Stimulated activated CD8-positive, alpha-beta memory T cell treated with anti-CD3 and anti-CD28 coated beads, Interleukin-7, amount 100 ng/mL, for 1 hour (primary cell): Measurements from ENCODE around the gene VAPB.

ENCODE experiments used
- DNase-seq, 2 donors: peaks; one replicate each; pipeline ENCODE4 v3.0.0-alpha.2; 2020; ENCODE audit warnings: low read depth in 2 of 2

Gene VAPB

DNA sequence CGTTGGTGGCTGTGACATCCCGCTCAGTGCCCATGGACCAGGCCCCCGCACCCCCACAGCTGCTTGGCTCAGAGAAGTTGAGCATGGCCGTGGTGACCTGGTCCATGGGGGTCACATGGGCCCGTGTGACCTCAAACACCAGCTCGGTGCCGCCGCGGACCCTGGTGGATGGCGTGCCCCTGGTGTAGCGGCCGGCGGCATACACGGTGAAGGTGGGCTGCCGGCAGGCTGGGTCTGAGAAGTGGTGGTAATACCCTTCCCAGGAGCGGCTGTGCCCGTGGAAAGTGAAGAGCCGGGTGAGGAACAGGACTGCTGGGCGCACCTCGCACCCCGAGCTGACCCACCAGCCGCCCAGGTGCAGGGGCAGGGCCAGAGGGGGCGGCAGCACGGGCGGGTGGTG lies 72.1 kb downstream of the VAPB start:
- no peak for DNase-seq

DNA sequence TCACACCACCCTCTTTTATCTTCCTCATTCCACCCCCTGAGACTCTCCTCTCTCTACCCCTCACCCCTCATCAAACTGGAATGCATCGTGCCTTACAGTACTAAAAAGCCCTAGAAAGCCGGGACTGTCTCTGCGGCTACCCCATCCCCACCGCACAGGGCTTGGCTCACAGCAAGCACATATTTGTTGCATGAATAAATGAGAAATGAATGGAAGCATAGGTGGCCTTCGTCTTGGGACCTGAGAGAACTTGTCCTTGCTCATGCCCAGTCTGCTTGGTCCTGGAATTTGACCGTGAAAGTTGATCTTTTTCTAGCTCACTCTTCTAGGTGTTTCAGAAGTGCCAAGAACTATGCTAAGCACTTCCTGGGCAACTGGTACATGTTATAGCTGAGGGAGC lies 72.9 kb downstream of the VAPB start:
- DNase-seq: no peak

DNA sequence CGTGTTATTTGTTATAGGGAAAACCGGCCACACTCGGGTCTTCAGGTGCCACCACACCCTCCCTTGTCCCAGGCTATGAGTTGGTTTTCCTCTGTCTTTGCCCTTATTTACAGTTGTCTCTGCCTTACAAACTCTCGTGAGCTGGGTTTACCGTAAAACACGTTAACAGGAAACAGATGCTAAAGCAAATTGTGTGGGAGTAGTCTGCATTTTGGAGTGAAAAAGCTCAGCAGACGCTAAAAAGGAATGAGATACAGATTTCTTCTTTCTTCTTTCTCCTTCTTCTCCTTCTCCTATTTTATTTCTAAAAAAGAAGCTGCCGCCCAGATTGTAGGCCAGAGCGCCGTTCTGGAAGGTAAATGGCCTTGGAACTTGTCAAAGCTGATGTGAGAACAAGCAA lies 74.2 kb downstream of the VAPB start:
- no peak for DNase-seq

DNA sequence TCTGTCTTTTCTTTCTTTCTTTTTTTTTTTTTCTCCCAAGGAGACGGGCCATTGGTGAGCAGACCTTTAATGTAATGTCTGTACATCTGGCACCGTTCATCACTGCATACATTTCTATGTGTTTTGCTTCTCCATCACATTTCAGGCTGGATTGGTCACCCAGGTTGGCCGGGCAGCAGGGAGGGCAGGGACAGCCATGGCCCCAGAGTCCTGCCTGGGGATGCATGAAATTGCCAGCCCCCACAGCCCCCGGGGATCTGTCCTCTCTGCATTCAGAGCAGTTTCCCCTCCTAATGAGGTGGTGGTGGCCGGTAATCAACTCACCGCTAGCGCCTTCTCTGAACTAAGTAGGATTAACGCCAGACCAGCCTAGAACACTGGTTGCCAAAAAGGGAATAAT lies 75.8 kb downstream of the VAPB start:
- DNase-seq: no peak

DNA sequence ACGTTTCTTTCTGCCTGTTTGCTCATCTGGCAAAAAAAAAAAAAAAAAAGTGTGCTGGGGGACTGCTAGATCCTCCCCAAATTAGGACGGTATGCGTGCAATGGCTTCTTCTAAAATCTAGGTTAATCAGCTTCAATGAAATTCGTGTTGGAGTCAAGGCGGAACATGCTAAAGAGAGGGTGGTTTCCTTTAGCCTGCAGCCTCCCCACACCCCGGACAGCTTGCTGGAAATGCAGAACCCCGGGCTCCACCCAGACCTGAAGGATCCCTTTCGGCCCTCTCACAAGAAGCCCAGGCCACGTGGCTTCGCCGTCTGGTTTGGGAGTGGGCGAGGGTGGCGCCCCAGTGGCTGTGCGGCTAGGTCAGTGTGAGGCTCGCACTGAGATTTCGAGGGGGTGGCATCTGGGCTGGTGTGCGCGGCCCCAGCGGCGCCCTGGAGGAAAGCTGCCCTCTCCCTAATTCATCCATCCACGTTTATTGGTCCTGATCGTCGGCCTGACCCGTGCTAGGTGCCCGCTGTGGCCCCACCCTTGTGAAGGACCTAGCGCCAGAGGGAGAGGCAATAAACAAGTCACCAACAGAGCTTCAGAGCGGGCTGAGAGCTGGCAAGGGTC lies 77.2 kb downstream of the VAPB start:
- DNase-seq: no peak

DNA sequence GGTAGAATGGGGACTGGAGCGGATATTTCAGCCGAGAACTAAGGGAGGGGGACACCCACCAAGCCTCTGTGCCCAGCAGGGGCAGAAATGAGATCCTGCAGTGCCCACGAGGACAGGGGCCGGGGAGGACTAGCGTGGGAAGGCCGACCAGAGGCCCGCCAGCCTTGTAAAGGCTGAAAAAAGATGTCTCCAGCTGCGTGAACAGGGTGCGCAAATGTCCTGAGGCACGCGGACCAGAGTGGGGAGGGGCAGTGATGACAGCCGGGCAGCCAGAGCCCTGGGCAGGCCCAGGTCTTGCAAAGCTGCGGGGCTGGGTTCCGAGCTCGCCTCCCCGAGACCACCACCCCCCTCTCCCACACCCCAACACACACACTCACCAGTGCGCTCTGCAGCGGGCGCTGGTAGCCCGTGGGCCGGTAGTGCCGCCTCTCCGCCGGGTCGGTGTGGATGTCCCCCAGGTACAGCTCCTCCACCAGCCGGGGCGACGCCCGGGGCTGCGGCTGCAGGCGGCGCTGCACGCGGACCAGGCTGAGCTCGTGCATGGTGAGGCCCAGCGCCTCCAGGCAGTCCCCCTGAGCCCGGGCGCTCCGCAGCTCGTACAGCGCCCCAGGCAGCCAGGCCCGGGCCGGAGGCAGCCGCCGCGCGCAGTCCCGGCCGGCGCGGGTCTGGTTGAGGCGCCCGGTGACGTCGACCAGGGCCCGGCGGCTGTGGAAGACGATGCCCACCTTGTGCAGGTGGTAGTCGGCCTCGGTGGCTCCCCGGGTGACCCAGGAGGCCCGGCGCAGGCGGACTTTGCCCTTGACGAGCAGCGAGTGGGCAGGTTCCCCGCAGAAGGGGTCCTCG lies 77.9 kb downstream of the VAPB start:
- no peak for DNase-seq

DNA sequence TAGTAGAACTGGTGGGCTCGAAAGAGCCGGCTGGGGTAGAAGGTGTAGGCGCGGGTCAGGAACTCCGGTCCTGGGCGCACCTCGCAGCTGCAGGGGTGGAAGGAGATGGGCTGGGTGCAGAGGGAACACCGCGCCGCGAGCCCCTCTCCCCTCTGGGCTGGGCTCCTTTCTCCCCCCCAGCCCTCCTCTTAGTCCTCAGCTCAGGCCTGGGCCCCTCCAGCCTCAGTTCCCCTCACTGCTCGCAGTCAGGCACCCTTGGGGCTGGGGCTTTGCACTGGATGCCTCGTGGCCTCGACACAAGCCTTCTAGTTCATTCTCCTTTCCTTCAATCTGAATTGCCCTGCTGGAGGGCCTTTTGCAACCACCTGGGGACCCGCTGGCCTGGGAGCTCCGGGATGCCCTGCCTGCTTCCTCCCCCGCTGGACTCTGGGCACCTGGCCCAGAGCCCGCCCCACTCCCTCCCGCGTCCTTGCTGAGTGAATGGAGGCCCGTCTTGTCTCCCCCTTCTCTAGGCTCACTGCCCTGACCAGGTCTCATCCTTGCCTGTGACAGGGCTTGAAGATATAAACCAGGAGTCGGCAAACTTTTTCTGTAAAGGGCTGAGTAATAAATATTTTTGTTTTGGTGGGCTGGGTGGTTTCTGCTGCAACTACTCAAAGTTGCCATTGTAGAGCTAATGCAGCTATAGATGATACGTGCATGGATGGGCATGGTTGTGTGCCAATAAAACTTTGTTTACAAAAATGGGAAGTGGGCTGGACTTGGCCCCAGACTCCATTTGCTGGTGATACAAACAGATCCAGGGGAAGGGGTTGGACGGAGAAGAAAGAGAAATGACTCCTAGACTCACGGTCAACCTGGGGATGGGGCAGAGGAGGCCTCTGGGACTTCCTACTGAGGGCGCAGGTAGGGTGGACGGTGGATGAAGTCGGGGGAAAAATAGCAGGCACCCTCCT lies 78.8 kb downstream of the VAPB start:
- no peak for DNase-seq

DNA sequence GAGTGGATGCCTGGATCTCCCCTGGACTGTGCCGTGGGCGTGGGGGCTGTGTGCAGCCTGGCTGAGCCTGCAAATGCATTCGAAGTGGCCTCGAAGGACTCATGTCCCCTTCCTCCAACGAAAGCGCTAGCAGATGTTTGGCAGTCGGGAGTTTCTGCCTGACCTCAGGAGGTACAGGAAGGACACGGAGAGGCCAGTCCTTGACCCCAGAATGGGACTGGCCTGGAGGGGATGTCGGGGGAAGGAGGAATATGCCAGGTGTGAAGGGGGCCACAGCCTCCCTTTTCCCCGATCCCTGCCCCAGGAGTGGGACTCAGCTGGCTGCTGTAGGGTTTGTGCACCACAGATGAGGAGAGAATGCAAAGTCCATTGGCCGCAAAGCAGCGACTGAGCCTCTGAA lies 80.6 kb downstream of the VAPB start:
- no peak for DNase-seq

DNA sequence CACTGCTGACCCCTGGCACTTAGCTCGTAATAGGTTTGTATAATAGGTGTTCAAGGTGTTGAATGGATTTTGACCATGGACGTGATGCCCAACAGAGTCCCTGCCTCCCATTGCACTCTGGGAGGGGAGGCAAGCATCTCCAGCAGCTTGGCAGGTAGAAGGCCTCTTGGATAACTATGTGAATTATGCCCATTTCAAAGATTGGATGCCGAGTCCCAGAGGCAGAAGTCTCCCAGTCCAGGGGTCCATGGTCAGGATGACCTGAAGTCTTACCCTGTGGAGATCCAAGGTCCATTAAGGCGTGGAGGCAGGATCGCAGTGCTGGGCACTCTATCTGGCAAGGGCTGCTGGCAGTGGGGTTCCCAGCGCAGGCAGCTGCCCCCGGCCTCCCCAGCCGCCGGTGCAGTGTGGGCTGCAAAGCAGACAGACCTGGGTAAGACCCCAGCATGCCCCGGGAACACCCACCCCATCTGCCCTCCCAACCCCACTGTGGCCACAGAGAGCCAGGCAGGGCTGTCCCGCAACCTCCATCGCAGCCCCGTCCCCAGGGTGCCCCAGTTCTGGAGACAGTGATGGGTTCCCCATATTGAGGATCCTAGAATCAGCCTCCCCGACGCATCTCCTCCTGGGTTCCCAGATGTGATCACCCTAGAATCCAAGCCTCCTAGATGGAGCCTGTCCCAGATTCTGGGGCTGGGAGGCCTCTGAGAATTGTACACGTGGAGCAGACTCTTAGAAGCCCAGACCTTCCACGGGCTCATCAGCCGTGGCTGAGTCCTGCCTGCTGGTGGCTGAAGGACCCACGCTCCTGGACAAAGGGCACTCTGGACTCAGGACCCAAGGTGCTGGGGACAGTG lies 81.5 kb downstream of the VAPB start:
- DNase-seq: no peak

DNA sequence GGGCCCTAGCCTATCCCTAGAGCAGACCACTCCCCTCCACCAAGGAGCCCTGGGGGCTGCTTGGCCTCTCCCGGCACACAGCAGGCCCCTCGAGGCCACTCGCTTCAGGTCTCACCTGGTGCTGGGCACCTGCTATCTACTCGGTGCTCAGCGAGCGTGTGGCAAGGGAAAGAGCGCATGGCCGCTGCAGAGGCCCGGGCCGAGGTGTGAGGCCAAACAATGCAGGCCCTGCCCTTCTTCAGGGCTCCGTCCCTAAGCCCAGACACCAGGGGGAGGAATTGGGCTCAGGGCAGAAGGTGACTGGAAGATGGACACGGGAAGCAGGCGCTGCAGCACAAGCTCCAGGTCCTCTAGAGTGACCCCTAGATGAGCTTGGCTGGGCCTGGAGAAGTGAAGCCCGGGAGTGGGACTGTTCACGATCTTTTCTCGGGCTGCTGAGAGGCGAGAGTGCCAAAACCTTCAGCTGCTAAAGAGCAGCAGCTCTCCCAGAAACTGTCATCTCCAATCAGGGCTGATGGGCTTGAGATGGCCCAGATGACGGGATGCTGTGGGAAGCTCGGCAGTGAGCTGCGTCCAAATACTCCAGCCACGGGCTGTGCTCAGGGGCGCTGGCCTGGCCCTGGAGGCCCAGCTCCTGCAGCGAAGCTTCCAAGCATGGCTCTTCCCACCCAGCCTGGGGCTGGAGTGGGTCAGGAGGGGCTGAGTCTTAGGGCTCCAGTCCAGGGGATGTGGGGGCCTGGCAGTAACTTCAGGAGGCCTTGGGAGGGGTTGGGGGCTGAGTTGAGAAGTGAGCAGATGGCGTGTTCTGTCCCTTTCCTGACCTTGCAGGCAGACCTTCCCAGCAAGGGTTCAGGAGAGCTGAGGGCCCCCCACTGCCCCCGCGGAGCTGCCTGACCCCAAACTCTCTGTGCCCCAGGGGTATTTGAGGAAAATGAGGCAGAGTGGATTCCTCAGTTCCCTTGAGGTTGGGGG lies 82.5 kb downstream of the VAPB start:
- DNase-seq: no peak

DNA sequence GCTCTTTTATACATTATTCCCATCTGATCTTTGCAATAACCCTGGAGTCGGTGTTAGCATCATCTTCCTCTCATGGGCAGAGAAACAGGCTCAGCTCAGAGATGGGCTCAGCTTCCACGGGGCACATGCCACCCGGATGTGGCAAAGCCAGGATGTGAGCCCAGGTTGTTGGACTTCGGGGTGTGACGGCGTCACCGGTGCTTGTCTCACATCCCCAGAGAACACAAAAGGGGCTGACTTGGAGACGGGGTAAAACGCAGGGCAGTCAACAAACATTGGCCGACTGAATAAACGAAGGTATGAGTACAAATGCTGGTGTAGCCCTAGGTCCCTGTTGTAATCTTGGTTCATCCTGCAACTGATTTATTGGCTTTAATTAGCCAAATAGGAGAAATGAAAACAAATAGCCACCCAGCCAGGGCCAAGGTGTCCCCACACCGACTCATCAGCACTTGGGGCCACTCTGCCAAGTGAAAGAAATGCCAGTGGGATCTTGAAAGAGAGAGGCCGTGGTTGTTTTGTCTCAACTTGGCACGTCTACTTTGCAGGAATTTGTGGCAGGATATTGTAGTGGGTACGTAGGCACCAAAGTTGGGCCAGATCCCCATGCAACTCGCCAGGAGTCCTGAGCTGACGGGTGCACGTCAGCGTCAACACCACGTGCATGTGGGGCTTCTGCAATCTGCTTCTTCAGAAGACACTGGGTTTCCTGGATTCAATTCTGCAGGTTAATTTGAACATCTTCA lies 83.4 kb downstream of the VAPB start:
- DNase-seq: no peak

DNA sequence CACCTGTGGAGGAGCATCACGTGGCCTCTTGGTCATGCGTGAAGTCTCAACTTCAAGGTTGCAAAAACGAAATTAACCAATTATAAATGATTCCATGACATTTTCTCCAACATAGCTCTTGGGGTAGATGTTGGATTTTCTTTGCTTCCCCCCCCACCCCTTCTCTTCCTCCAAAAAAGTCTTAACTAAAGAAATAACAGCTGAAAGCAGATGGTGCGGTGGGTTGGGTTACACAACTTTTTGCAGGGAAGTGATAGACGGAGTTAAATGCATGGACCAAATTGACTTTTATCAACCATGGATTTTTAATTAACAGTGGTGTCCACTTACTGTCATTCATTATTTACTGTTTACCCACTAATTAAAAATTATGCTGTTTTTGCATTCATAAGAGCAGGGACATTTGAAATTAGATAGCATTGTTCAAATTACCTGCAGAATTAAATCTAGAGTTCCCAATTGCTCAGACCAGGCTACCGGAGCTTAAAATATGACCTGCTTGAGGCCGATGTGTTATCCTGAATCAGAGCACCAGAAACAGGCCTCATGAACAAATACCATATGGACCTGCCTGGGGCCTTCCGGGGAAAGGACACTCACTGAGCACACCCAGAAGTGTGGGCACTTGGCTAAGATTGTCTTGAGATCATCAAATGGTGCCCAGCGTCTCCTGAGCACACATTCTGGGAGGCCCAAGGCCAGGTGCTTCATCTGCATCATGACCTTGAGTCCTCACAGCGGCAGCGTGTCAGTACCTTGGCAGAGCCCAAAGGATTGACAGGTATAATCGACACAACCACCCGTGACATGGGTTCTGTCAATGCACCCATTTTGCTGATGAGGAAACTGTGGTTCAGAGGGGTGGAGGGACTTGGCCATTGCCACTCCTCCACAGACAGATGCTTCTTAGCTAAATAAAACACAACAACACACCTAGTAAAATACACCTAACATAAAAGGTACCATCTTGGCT lies 84.7 kb downstream of the VAPB start:
- no peak for DNase-seq

DNA sequence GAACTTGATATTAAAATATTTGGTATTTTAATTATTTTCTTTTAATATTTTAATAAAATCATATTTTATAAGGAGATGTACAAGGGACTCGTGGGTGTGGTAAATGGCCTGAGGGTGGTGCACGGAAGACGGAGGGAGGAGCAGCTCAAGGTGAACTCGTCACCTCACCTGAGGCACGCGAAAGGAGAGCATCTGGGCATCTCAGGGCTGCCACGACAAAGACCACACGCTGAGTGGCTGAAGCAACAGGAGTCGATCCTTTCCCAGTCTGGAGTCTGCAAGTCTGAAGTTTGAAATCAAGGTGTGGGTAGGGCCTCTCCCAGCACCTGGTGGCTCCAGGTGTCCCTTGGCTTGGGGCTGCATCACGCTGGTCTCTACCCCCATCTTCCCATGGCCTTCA lies 86.4 kb downstream of the VAPB start:
- DNase-seq: no peak

DNA sequence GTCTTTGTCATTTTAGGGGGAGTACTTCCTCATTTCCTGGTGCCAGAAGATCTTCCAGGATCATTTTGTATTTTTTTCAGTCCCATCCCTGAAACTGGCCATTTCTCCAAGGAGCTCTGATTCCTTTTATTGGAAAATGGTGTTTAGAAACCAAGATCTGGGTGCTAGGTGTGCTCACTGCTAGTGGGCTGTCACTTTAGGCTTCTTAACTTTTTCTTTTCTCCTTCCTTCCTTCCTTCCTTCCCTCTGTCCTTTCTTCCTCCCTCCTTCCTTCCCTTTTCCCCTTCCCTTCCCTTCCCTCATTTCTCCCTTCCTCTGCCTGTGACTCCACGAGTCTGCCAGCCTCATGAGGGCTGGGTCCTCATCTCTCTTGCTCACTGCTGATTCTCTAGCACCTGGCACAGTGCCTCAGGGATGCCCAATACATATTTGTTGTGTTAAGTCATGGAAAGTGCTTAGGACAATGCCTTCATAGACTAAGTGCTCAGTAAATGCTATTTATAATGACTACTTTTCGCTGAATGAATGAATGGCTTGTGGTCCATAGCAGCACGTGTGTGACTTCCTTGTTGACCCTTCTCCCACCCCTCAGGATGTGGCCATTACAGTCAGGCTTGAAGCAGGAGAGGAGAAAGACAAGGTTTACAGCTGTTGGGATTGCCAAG lies 89.2 kb downstream of the VAPB start:
- no peak for DNase-seq

DNA sequence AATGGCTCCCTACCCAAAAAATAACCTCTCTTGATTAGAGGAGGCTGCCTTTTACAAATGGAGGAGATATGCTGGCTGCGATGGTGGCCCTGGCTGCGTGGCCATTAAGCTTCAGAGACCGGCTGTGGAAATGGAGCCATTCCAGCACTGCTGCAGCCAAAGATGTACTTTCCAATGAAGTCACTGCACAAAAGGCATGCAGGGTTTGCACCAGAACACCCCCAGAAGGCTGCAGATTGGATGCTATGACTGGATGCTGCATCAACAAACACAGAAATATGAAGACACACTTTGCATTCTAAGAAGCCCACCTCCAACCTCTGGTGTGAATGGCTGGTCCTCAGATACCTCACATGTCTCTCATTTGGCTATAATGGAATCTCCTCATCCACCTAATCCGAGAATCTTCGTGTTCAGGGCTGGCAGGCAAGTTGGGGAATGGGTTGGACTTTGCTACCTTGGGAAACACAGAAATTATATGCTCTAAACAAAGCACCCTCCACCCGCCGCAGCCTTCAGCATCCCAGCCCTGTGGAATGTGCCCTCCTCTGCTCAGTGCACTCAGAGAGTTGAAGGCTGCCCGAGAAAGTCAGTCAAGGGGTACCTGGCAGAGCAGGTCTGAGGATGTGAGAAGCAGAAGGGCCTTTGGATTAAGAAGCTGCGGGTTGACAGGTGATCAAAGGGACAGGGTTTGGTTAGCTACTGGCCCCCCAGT lies 90.9 kb downstream of the VAPB start:
- no peak for DNase-seq

DNA sequence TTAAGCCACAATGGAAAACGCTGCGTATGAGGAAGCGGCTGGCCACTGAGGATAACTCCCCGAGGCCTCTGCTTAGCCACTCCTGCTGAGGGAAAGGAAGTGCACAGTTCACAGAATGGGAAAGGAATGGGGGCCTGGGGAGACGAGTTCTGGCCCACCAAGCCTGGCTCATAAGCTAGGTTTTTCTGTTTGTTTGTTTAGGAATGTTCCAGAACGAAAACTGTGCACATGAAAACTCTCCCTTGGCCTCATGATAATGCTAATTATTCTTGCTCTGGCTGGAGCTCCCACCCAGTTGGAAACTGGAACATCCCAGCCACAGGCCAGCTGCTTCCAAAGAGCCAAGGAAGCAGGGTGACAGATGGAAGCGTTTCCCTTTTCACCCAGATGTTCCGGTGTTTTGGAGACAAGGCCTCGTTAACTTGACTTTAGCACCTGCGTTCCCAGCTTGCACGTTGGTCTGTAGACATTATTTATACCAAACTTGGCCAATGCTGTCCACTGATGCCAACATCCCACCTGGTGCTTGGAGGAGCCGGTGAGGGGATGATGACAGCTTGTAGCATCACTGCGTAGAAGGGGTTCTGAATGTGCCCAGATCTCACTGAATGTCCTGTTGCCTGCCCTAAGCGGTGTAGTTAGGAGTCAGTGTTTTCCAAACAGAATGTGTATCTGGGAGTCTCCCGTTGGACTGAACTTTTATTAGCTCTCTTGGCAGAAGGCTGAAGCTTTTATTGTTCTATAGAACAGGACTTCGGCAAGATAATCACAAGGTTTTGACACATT lies 91.7 kb downstream of the VAPB start:
- DNase-seq: no peak
